NOMO-1 (cell line): ENCODE measurements around the gene LBH.

ENCODE experiments used
- DNase-seq, 2 experiments: peaks; one replicate each; lab custom pipeline; 2025; ENCODE audit not compliant: unreplicated experiment in 2 of 2; lab: John Stamatoyannopoulos, UW

LBH gene

DNA sequence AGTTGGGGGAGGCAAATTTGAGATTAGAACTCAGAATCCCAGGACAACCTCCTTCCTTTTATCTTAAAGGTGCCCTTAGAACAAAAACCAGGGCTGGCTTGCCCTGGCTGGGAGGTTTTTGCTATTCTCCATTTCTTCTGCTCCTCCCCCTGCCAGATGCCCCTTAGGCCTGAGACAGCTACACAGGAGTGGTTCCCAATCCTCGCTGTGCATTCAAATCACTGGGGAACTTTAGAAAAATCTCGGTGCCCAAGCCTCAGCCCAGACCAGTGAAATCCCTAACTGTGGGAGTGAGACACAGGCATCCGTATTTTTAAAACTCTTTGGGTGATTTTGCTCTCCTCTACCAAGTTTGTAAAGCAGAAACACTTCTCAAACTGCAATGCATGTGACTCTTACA, 38.8 kb downstream of the LBH start:
- no peak for DNase-seq

DNA sequence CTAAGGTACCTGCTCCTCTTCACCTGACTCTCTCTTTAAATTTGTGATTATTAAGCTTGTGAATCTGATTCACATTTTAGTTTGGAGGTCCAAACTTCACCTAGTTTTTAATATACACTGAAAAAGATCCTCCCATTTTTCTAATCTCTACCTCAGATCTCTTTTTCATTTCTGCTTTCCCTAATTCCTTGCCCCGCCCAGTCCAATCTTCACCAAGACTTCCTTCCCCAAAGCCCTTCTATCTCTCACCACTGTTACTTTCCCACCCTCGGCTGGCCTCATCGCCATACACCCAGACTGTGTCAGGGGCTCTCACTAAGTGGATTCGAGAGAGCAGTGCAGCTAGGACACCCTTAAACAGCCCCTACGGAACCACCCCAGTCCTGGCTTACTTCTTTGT, 40.0 kb downstream of the LBH start:
- peak; percentile 46 to 71 for DNase-seq

DNA sequence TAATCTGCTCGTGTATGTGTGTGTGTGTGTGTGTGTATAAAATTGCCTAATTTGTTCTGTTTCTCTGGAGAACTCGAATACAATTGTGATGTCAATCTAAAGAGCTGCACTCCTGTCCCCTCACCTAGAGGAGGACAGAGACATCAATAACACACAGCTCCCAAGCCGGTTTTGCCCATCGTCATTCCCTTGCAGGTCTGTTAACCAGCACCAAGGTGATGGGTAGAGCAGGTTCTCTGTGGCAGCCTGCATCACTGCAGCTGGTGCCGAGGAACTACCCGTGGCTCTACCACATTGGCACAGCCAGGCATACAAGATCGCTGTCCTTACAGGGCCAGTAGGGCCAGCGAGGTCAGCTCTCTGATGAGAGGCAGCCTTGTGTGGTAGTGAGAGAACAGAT, 41.0 kb downstream of the LBH start:
- DNase-seq = no peak

GRCh38 chr2:30272761-30273573, 41.6 kb downstream of the LBH start:
- no peak for DNase-seq

DNA sequence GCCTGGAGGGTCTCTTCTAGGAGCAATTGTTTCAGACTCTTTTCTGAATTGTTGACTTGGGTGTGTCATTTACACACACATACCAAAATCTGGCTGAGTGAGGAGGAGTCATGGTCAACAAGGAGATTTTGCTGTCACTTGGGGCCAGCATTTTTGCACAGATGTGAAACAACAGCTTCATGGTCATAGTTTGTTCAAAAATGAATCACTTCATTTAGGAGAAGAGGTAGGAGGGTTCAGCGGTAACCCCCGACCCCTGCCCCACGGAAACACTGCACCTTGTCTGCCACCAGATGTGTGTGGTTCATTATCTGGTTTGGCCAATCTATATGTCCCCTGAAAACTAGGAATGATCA, 42.2 kb downstream of the LBH start:
- DNase-seq = no peak

GRCh38 chr2:30275256-30275655, 43.9 kb downstream of the LBH start:
- no peak for DNase-seq

DNA sequence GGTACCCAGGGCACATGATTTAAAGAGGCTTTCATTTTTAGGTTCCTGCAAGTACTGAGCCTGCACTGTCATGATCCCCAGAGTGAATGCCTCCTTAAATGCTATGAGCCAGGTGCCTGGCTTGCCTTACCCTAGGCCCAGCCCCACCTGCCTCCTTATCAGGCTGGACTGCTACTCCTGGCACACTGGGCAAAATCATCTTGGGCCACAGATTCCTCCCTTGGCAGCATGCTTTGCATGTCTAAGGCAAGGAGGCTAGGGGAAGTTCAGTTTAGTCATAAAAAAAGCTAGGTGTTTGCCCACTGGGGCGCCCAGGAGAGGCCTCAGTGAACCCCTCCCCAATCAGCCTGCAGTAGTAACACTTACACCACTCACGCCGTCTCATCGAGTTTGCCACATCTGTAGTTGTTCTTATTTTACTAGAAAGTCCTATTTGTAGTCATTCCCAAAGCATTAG, 45.1 kb downstream of the LBH start:
- no peak for DNase-seq

DNA sequence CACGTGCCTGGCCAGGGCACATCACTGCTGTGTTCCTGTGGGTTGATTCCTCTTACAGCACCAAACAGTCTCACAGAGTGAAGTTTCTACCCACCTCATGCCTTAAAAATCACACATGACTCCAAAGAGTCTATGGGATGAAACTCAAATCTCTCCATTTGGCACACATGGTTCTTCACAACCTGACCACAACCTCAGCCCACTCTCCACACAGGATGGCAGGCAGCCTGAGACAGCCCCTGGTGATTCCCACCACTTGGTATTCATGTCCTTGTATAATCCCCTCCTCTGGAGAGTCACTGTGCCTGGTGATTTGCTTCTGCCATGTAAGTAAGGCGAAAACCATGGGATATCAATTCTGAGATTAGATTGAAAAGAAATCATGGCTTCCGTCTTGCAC, 46.2 kb downstream of the LBH start:
- DNase-seq = no peak

GRCh38 chr2:30278419-30278818, 47.1 kb downstream of the LBH start:
- DNase-seq = no peak

GRCh38 chr2:30280596-30281434, 49.5 kb downstream of the LBH start:
- no peak for DNase-seq

DNA sequence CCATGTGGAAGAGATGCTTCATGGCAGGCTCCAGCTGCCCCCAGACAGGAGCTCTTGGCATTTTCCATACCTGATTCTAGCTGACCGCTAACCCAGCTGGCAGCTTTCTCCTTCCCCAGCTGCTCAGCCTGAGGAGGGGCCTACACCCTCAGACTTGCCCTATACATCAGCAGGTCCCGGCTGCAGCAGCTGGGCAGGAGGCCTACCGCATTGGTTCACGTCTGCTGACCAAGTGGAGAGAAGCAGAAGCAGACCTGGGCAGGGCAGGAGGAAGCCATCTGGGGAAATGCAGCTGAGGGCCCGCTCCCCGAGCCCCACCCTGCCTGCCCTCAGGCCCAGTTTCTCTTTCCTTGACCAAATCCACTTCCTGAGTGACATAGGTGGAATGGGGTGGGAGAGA, 50.7 kb downstream of the LBH start:
- DNase-seq = no peak

- DNase-seq = no peak
Observed at GRCh38 chr2:30282721-30283120, 51.4 kb downstream of the LBH start.

DNA sequence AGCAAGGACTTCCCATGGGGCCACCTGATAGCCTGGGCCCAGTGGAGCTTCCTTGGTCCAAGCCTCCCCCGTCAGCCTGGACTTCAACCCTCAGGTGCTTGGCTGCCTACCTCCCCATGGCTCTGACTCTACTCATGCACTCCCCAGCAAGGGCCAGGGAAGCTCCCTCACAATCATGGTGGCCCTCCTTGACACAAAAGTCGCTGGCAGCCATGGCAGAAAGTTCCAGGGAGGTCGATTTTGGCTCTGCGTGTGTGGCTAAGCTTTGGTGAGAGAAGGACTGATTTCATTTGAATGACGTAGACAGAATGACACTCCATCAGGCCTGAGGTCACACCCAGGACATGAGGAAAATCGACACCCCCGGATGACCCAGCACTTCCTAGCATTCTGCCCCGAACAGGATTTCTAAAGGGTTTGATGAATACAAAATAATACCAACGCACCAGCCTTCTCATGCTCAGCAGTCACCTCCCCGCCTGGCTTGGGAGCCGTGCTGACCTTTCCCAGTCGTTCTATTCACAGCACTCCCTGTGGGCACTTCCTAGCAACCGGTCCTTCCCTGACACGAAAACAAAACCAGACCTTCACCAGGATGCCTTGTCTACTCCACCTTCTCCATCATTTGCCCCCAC, 52.7 kb downstream of the LBH start:
- DNase-seq = no peak

- DNase-seq = no peak
Observed at GRCh38 chr2:30285758-30286157, 54.4 kb downstream of the LBH start.

DNA sequence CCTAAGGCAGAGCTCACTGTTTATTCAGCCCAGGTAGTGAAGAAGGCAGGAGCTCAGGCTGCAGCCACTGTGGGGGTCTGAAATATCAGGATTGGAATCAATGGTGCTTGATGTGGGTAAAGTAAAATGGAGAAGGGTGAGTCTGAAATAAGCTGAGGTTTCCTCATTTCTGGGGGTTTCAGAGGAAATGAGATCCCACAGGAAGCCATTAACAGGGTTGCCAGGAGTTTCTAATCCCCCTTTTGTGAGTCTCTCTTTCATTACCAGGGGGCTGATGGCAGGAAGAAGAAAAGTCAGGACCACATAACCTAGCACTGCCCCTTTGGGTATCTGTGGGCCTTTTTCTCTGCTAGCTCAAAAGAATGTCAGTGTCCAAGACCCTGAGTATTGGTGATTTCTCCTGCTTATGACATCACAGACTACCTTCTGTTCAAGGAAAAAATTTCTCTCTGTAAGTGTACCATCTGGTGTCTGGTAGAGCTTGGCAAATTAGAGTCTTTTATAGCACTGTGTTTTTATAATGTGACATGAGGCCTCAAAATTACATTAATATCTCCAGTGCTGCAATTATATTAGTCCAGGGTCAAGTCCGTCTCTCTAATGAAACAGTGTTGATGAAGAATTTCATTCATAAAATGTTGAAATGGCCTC, 56.0 kb downstream of the LBH start:
- no peak for DNase-seq

DNA sequence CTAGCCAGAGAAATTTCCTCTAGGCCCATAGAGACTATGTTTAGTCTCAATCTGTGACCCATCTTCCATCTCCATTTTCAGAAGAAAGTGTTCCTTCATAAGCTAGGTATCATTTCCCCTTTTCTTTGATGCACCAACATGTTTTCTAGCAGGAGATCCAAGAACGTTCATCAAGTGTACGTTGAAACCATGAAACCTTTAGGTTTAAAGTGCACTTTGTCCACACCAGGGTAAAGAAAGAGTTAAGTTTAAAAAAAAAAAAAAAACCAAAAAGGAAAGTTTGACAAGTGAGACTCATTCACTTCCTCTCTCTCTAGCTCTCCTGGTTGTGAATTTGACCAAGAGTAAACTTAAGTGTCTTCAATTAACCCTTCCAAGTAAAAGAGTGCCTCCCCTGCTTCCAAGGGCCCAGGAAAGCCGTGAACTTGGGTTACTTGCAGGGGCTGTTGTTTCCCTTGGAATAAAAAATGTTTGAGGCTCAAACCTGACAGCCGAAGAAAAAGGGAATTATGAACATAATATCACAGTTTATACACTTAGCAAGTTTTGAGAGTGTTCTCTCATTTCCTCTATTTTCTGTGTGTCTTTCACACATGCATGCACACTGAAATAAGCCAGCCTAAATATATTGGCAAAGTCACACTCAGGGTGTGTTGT, 56.7 kb downstream of the LBH start:
- peak; percentile 19 to 84 for DNase-seq

GRCh38 chr2:30288561-30288960, 57.2 kb downstream of the LBH start:
- no peak for DNase-seq

- DNase-seq = peak; percentile 64 to 81
Observed at GRCh38 chr2:30293303-30293921, 62.1 kb downstream of the LBH start.

DNA sequence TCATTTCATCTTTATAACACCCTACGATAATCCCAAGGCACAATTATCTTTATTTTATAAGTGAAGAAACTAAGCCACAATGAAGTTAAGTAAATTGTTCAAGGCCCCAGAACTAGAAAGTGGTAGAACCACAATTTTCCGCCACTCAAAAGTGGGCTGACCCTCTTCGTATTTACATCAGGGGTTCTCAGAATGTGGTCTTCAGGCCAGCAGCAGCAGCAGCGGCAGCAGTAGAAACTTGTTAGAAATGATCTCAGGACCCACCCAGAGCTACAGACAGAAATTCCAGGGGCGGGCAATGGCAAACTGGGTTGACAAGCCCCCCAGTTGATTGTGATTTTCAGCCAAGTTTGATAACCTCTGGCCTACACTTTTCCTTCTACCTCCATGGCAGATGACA, 62.8 kb downstream of the LBH start:
- DNase-seq = no peak

DNA sequence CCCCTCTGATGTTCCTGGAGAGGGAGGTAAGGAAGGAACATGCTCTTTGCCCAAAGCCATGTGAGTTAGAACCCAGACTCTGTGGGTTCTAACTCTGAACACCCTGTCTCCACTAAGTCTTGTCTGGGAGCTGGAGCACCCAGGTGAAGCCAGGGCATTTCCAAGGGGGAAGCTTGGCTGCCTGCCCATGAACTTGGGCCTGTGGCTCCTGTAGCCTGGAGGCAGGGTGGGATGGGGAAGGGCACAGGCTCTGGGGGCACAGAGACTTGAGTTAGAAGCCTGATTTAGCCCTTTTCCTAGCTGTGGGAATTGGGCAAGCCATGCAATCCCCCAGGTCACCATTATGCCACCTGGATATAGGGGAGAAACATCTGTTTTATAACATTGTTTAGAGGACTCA, 65.2 kb downstream of the LBH start:
- no peak for DNase-seq
